HG02571 (cell line): ENCODE measurements around the gene TECPR2.

Experiments used
- ATAC-seq: cut with Tn5 transposase; IDR thresholded peaks from one replicate; pipeline ENCODE4 v1.9.1; 2021; ENCODE audit warnings: mild to moderate bottlenecking, moderate library complexity; ENCODE audit not compliant: unreplicated experiment

TECPR2 gene

GRCh38 chr14:102424520-102424919, 61.8 kb downstream of the TECPR2 start:
- ATAC-seq = no peak

- no peak for ATAC-seq
Measured at GRCh38 chr14:102424923-102425322, 62.2 kb downstream of the TECPR2 start.

GRCh38 chr14:102426796-102427195, 64.1 kb downstream of the TECPR2 start:
- ATAC-seq = no peak

- no peak for ATAC-seq
Measured at GRCh38 chr14:102427642-102428041, 64.9 kb downstream of the TECPR2 start.

GRCh38 chr14:102430212-102430908, 67.6 kb downstream of the TECPR2 start:
- no peak for ATAC-seq

GRCh38 chr14:102431751-102432150, 69.0 kb downstream of the TECPR2 start:
- no peak for ATAC-seq

GRCh38 chr14:102434647-102435175, 72.0 kb downstream of the TECPR2 start:
- no peak for ATAC-seq

GRCh38 chr14:102437997-102438915, 75.5 kb downstream of the TECPR2 start:
- no peak for ATAC-seq

GRCh38 chr14:102439556-102439955, 76.8 kb downstream of the TECPR2 start:
- ATAC-seq = no peak

- ATAC-seq = no peak
Measured at GRCh38 chr14:102440392-102440791, 77.7 kb downstream of the TECPR2 start.

GRCh38 chr14:102442241-102443211, 79.8 kb downstream of the TECPR2 start:
- ATAC-seq = no peak

- no peak for ATAC-seq
Measured at GRCh38 chr14:102445066-102445465, 82.3 kb downstream of the TECPR2 start.

GRCh38 chr14:102445641-102446040, 82.9 kb downstream of the TECPR2 start:
- no peak for ATAC-seq

GRCh38 chr14:102450206-102451063, 87.7 kb downstream of the TECPR2 start:
- ATAC-seq = no peak

- ATAC-seq = no peak
Measured at GRCh38 chr14:102451064-102451352, 88.3 kb downstream of the TECPR2 start.

- no peak for ATAC-seq
Measured at GRCh38 chr14:102452302-102452701, 89.6 kb downstream of the TECPR2 start.

GRCh38 chr14:102454711-102455110, 92.0 kb downstream of the TECPR2 start:
- no peak for ATAC-seq

GRCh38 chr14:102457509-102457908, 94.8 kb downstream of the TECPR2 start:
- no peak for ATAC-seq

- no peak for ATAC-seq
Measured at GRCh38 chr14:102461490-102462338, 99.0 kb downstream of the TECPR2 start.
